ENCODE data around the gene LSM7.
"Not testable (repeated sequence)": the region's sequence is repeated elsewhere in the genome, so short reads cannot be mapped to it uniquely, and the experiment has no call there.

Gene LSM7

DNA sequence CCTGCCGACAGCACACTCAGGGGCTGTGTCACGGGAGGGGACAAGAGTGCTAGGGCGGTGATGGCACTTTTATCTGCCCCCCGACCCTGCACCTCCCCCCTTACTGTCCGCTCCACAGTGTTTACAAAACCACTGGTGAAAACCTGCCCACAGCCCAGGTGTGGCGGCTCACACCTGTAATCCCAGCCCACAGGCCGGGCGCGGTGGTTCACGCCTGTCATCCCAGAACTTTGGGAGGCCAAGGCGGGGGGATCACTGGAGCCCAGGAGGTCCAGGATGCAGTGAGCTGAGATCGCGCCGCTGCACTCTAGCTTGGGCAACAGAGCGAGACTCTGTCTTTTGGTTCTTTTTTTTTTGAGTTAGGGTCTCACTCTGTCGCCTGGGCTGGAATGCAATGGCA is 32.2 kb downstream of the LSM7 start:
- no peak for DNase-seq

DNA sequence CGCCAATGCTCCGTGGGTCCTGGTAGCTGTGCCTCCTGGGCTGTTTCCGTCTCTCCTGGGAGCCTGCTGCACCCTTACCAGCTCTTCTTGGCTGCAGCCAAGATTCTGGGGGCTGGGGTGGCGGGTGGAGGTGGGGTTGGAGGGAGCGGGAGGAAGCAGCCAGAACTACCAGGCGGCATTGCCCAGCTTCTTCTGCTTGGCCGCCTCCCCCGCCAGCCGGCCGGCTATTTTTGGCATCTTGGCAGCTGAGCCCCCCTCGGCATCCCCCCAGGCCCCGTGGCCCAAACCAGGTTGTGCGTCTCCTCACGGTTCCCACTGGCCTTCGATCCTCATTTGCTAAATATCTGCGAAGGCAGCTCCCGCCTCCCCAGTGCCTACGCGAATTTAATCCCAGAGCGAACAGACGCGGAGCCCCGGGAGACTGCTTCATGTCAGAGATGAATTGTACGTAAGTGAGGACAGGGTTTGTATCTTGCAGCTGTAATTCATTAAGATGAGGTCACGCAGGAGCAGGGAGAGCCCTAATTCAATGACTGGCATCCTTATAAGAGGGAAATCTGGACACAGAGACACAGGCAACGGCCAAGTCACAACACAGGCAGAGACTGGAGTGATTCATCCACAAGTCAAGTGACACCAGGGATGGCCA is 33.6 kb downstream of the LSM7 start:
- no peak for DNase-seq

GRCh38 chr19:2291185-2291751 is 37.1 kb downstream of the LSM7 start:
- no peak for DNase-seq

DNA sequence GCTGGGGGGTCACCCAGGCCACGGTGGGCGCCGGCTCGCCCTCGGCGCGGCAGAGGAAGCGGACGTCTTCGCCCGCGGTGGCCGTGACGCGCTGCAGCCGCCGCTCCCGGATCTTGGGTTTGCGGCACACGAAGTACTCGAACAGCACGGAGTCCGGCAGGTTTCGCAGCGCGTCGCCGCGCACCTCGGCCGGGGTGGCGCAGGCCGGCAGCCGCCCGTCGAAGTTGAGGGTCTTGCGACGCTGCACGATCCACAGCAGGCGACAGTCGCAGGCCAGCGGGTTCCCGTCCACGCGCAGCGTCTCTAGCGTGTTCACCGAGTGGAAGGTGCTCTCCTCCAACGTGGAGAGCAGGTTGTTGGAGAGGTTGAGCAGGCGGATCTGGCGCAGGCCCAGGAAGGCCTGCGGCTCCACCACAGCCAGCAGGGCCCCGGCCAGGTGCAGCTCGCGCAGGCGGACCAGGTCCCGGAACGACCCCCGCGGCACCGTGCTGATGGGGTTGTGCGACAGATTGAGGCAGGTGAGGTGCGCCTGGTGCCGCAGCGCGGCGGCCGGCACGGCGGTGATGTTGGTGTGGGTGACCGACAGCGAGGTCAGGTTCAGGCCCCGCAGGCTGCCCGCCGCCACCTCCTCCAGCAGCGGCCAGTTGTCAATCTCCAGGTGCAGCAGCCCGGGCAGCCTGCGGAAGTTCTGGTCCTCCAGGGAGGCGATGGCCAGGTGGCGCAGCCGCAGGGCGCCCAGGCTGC is 37.8 kb downstream of the LSM7 start:
- DNase-seq: no peak

DNA sequence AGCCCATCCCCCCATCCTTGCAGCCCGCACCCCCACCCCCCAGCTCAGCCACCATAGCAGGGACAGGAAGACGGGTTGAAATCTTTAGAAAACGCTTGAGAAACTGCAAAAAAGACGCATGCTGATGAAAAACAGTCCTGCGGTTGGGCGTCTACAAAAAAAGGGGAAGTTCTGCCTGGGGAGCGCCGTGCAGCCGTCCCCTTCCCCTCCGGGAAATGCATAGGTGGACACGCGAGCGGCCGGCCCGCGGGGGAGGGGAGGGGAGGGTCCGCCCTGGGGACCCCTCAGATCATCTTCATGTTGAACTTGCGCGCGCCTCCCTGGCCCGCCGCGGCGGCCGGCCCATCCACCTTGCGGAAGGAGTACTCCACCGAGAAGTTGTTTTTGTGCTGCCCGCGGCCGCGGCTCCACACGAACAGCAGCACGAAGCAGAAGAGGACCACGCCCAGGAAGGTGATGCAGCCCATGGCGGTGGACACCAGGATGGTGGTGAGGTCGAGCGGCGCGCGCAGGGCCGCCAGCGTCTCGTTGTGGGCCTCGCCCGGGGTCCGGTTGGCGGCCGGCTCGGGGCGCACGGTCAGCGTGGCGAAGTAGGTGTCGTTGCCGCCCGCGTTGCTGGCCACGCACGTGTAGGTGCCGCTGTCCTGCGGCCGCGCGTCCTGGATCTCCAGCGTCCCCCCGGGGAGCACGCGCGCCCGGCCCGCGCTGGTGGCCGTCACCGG is 38.5 kb downstream of the LSM7 start:
- DNase-seq: no peak

DNA sequence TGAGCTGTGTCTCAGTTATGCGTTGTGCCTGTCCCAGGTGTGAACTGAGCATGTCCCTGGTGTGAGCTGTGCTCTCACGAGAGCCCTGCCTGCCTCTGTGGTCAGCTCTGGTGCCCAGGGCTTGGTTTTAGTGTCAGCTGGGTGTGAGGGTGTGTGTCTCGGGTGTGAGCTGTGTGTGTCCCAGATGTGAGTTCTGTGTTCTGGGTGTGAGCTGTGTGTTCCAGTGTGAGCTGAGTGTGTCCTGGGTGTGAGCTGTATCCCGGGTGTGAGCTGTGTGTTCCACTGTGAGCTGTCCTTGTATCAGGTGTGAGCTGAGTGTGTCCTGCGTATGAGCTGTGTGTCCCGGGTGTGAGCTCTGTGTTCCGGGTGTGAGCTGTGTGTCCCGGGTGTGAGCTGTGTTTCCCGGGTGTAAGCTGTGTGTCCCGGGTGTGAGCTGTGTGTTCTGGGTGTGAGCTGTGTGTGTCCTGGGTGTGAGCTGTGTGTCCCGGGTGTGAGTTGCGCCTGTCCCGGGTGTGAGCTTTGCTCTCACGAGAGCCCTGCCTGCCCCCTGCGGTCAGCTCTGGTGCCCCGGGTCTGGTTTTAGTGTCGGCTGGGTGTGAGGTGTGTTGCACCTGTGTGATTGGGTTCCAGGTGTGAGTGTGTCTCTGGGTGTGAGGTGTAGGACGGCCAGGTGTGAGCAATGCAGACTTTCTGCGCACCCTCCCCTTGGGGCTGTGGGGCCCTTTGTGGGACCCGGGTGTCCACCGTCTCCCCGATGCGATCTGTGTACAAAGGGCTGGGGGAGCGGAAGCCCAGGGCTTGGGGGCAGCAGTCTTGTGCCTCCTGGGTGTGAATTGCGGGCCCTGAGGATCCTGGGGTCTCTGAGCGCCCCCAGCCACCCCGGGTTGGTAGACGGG is 39.3 kb downstream of the LSM7 start:
- DNase-seq: no peak

- no peak for DNase-seq
Observed at GRCh38 chr19:2288338-2288817, 40.0 kb downstream of the LSM7 start.

DNA sequence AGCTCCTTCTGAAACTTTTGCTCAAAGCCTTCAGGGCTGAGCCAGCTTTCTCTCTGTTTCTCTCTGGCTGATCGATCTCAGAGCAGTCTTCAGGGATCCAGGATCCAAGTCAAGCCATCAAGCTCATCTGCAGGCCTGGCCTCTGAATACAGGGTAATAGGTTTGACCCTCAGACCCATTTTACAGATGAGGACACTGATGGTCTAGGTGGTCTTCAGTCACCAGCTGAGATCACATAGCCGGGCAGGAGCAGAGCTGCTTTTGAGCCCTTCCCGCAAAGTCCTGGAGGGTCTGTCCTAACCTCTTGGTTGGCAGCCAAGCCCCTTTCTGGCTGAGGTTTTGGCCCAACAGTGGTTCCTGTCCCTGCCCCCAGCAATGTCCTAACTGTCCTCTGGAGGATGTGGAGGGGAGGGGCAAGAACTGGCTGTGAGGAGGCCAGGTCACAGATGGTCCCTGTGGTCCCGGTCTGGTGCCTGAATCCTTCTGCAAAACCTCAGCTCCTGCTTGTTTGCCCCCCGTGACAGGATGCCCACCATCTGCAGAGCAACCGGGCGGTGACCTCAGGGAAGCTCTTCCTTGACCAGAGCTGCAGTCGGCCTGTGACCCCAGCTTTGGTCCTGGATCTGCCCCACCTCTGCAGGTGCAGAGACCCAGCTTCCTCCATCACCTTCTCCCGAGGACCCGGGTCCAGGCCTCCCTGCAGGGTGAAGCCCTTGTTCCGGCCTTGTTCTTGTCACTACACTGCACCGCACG is 40.6 kb downstream of the LSM7 start:
- no peak for DNase-seq

- DNase-seq: no peak
Observed at GRCh38 chr19:2286402-2287140, 41.8 kb downstream of the LSM7 start.

DNA sequence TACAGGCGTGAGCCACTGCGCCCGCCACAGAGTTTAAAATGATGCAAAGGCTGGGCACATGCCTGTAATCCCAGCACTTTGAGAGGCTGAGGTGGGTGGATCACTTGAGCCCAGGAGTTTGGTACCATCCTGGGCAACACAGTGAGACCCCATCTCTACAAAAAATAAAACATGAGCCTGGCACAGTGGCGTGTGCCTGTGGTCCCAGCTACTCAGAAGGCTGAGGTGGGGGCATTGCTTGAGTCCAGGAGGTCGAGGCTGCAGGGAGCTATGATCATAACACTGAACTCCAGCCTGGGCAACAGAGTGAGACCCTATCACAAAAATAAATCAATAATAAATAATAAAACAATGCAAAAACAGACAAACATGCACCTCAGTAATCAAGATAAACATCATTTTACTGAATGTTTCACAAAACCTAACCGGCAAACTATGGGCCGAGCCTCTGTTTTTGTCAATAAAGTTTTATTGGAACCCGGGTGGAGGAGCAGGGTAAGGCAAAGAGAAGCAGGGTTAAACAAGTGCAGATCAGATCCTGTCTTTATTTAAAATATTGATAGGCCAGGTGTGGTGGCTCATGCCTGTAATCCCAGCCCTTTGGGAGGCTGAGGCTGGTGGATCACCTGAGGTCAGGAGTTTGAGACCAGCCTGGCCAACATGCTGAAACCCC is 44.4 kb downstream of the LSM7 start:
- no peak for DNase-seq

DNA sequence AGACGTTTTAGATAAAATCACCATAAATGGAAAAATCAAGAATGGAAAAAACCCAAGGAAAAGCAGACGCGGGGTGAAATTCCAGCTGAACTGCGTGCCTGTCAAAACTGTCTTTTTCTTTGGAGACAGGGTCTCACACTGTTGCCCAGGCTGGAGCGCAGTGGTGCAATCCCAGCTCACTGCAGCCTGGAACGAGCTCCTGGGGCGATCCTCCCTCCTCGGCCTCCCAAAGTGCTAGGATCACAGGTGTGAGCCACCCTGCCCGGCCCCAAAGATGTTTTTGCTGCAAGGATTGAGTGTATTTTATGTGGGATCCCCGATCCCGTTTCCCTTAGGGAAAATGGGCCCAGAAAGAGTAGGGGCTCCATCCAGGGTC is 45.5 kb downstream of the LSM7 start:
- DNase-seq: no peak

DNA sequence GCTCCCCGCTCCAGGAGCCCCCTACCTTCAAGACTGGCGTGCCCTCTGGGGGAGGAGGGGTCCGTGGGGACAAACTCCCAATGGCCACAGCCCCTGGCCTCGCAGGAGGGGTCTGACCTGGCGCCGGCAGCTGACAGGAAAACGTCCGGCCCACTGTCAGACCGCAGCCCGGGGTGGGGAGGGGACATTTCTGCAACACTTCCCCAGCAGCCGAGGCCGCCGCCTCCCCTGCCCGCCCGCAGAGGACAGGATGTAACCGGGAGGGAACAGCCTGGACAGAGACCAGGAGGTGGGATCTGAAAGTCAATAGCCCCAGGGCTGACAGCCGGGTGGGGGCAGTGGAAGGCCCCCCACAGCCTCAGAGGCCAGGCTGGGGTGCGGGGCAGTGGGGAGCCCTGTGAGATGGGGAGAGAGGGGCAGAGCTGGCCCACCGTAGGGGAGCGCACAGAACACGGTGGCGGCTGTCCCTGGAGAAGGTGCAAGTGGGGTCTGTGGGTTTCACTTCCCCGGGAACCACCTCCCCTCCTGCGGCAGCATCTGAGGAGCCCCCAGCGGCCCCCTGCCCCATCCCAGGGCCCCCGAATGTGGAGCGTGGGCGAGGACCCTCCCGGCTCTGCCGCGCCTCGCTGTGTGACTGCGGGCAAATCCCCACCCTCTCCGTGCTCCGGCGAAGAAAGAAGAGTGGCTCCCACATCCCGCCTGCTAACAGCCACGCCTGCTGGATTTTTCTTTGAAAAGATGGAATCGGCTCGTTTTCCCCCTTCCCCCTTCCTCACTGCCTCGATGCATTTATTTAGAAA is 46.1 kb downstream of the LSM7 start, which contains the start of gene PEAK3:
TSS of gene PEAK3 (minus strand) at position 114 of the 800 bp plus-strand sequence. CDS start 1,244 bp downstream, outside the sequence.
- no peak for DNase-seq

GRCh38 chr19:2281265-2282061 is 46.9 kb downstream of the LSM7 start:
- DNase-seq: not testable (repeated sequence)

DNA sequence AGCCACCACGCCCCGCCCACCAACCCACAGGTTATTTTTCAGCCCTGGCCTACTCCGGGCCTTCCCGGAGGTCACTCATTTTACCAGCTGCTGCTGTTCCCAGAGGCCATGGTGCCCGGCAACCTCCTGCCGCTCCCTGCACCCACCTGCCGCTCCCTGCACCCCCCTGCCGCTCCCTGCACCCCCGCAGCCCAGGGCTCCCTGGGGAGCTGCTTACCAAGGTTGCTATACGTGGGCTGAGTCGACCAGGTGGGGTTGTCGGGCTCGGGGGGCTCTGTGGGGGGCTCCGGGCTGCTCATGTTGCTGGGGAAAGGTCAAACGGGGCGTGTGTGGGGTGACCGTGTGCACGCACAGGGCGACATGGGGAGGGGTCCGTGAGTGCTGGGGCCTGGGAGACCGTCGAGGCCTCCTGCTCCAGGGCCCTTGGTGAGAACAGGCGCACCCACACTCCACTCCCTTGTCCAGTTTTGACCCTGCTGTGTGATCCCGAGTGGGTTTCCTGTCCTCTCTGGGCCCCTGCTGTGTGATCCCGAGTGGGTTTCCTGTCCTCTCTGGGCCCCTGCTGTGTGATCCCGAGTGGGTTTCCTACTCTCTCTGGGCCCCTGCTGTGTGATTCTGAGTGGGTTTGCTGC is 47.6 kb downstream of the LSM7 start:
- DNase-seq: no peak

DNA sequence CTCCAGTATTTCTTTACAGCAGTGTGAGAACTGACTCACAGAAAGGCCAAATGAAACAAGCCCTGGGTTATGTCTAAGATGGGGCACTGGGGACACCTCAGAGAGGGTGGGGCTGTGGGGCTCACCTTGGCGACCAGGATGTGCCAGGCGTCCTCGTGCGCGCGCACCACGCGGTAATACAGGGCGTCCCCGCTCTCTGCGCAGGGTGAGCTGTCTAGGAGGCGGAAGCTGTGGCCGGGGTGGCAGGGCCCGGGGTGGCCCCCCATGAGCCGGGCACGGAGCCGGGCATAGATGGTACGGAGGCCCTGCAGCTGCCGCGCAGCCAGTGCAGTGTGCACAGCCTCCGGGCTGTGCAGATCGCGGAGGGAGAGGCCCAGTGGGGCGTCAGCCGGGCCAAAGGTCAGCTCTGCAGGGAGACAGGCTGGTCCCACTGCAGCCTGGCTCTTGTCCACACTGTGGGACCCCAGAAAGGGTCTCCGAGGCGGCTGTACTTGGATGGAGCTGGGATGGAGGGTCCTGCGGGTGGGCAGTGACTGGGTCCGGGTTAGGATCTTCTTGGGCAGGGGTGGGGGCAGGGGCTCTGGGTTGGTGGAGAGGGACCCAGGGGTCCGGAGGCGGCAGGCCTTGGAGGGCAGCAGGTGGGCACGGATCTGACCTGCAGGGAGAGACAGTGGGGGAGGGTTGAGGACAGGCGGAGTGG is 49.8 kb downstream of the LSM7 start:
- no peak for DNase-seq

DNA sequence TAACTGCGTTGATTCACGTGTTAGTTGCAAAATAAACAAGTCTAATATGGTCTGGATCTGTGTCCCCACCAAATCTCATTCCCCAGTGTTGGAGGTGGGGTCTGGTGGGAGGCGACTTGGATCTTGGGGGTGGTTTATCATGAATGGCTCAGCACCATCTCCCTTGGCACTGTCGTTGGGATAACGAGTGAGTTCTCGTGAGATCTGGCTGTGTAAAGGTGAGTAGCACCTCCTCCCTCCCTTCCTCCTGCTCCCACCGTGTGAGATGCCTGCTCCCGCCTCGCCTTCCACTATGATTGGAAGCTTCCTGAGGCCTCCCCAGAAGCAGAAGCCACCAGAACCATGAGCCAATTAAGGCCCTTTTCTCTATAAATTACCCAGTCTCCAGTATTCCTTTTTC is 51.2 kb downstream of the LSM7 start:
- no peak for DNase-seq

DNA sequence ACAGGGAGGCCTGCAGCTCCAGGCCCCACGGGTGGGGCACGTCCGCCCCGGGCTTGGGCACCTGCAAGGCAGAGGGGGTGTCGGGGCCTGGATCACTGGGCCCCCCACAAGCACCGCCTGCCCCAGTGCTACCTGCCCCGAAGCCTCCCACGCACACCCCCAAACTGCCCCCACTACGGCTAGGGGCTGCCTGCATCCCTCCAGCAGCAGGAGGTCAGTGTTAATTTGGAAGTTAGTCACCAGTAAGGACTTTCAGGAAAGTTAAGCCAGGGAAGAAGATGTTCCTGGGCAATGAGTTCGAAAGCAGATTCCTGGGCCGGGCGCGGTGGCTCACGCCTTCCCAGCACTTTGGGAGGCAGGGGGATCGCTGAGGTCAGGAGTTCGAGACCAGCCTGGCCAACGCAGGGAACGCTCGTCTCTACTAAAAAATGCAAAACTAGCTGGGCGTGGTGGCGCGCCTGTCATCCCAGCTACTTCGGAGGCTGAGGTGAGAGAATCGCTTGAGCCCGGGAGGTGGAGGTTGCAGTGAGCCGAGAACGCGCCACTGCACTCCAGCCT is 51.9 kb downstream of the LSM7 start:
- DNase-seq: no peak

All from effector CD8-positive, alpha-beta T cell (primary cell).